ENCODE data around the gene B4GALT5.

DNA sequence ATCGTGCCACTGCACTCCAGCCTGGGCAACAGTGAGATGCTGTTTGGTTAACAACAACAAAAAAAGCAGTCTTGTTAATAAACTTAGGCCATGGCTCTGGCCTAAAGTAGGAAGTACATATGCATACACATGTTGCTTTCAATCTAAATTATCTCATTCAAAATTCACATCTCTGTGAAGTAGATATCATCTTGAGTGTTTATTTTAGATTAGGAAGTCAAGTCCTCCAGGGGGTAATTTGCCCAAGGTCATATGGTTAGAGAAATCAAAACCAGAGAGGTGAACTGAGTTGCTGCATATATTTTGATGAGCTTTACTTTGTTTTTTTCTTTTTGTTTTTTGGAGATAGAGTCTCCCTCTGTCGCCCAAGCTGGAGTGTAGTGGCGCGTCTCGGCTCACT is 52.8 kb downstream of the B4GALT5 start:
- TF ChIP-seq CTCF (IDR thresholded peaks at IDR 0.05): no peak
- TF ChIP-seq POLR2A (IDR thresholded peaks at IDR 0.05): no peak

Measured in lower leg skin (tissue), 3 donors.